ENCODE results near the gene HOXA3. TPM values are rescaled to one million over a fixed set of nuclear protein-coding genes. Genes with fewer than 3 reads are reported as not detected.

The HOXA3 gene
- total RNA-seq, 1 experiment from 2014 or later: 30.2 TPM

DNA sequence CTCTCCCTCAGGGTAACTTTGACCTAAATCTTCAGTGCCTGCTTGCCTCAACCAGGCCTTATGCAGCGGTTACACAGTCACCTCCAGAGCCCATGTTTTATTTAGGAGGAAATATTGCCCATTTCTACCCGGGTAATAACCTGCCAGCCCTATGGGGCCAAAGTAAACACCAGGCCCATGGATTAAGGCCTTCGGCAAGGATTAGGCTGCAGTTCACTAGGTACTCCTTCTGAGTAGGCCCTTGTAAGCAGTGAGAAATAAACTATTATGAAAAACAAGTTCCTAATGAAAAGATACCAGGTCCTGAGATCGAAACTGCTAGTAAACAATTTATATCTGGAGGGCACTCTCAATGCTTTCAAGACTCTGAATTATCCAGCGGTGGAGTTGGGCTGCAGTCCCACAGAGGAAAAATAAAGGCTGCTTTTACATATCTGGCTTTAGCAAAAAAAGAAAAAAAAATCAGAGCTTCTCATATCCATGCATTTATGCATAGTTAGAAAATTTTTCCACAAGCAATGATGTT lies 25.5 kb upstream of the HOXA3 start:
- Histone ChIP-seq H3K27me3 (ENCODE audit: control insufficient read depth, insufficient read depth, low read length) (no peaks in the 10 kb centered on the region), H3K36me3 (ENCODE audit: control insufficient read depth, insufficient read depth, low read length) (no peaks in the 10 kb centered on the region), H3K9me3 (ENCODE audit: control insufficient read depth, insufficient read depth, low read depth, low read length) (no peaks in the 10 kb centered on the region), H3K4me3 (ENCODE audit: low read depth in 2 of 2, low read length in 2 of 2) (no peak overlapping the region), H3K27ac (ENCODE audit: low read length) (no peak overlapping the region), H3K4me1 (ENCODE audit: control insufficient read depth, insufficient read depth, low read length) (peaks cover 11% of the 10 kb centered on the region; the same call in 1 of the 2 replicates)
- in situ Hi-C loops (cut with HindIII; ENCODE audit: low pct_unique_long_range_greater_than_20kb, low sequenced_read_pairs) (no loop called here), intact Hi-C loops (cut with micrococcal nuclease; ENCODE audit: unreplicated experiment) (no loop called here)
- ChIA-PET POLR2A (interaction anchor here (0.7 kb wide), 1 partner anchor 751 kb away, joined by 3 read pairs; no protein-coding TSS in a partner anchor), CTCF (no interaction called here)
- TF ChIP-seq SIN3A (IDR thresholded peaks at IDR 0.05; ENCODE audit: borderline replicate concordance, insufficient read depth, low read depth, low read length): no peak
- no peak for TF ChIP-seq TCF7L2 (IDR thresholded peaks at IDR 0.05; ENCODE audit: low read depth, low read length)
- no peak for TF ChIP-seq CTCF (IDR thresholded peaks at IDR 0.05)
- TF ChIP-seq POLR2AphosphoS5 (IDR thresholded peaks at IDR 0.05; ENCODE audit: low read depth, low read length): no peak
- TF ChIP-seq, protein P1, sequence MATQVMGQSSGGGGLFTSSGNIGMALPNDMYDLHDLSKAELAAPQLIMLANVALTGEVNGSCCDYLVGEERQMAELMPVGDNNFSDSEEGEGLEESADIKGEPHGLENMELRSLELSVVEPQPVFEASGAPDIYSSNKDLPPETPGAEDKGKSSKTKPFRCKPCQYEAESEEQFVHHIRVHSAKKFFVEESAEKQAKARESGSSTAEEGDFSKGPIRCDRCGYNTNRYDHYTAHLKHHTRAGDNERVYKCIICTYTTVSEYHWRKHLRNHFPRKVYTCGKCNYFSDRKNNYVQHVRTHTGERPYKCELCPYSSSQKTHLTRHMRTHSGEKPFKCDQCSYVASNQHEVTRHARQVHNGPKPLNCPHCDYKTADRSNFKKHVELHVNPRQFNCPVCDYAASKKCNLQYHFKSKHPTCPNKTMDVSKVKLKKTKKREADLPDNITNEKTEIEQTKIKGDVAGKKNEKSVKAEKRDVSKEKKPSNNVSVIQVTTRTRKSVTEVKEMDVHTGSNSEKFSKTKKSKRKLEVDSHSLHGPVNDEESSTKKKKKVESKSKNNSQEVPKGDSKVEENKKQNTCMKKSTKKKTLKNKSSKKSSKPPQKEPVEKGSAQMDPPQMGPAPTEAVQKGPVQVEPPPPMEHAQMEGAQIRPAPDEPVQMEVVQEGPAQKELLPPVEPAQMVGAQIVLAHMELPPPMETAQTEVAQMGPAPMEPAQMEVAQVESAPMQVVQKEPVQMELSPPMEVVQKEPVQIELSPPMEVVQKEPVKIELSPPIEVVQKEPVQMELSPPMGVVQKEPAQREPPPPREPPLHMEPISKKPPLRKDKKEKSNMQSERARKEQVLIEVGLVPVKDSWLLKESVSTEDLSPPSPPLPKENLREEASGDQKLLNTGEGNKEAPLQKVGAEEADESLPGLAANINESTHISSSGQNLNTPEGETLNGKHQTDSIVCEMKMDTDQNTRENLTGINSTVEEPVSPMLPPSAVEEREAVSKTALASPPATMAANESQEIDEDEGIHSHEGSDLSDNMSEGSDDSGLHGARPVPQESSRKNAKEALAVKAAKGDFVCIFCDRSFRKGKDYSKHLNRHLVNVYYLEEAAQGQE (IDR thresholded peaks at IDR 0.05; ENCODE audit: insufficient read depth in 1 of 2, low read depth in 2 of 2, low read length in 1 of 2): no peak
- DNase-seq (ENCODE audit: low read depth, low spot score) (no peak), ATAC-seq (no peak)
- BruUV-seq (replicated peaks): no TSS peak

GRCh38 chr7:27176962-27177794 lies 24.8 kb upstream of the HOXA3 start:
- H3K4me3 ChIP-seq (ENCODE audit: low read depth in 2 of 2, low read length in 2 of 2): no peak overlapping the region
- H3K36me3 ChIP-seq (ENCODE audit: control insufficient read depth, insufficient read depth, low read length): no peaks in the 10 kb centered on the region
- in situ Hi-C loops (cut with HindIII; ENCODE audit: low pct_unique_long_range_greater_than_20kb, low sequenced_read_pairs) (no loop called here), intact Hi-C loops (cut with micrococcal nuclease; ENCODE audit: unreplicated experiment) (no loop called here)
- peaks cover 11% of the 10 kb centered on the region; the same call in 1 of the 2 replicates for H3K4me1 ChIP-seq (ENCODE audit: control insufficient read depth, insufficient read depth, low read length)
- no peaks in the 10 kb centered on the region for H3K9me3 ChIP-seq (ENCODE audit: control insufficient read depth, insufficient read depth, low read depth, low read length)
- no peak for ATAC-seq
- BruUV-seq (replicated peaks): no TSS peak
- H3K27ac ChIP-seq (ENCODE audit: low read length): no peak overlapping the region
- H3K27me3 ChIP-seq (ENCODE audit: control insufficient read depth, insufficient read depth, low read length): no peaks in the 10 kb centered on the region
- ChIA-PET POLR2A (no interaction called here), CTCF (no interaction called here)
- TF ChIP-seq SIN3A (IDR thresholded peaks at IDR 0.05; ENCODE audit: borderline replicate concordance, insufficient read depth, low read depth, low read length) (no peak), POLR2AphosphoS5 (IDR thresholded peaks at IDR 0.05; ENCODE audit: low read depth, low read length) (no peak), TCF7L2 (IDR thresholded peaks at IDR 0.05; ENCODE audit: low read depth, low read length) (no peak), CTCF (IDR thresholded peaks at IDR 0.05) (no peak)
- TF ChIP-seq, protein P1 (IDR thresholded peaks at IDR 0.05; ENCODE audit: insufficient read depth in 1 of 2, low read depth in 2 of 2, low read length in 1 of 2): no peak
- DNase-seq (ENCODE audit: low read depth, low spot score): no peak
